ENCODE measurements around the gene SIGLEC12. TPM values are rescaled to one million over a fixed set of nuclear protein-coding genes. Genes with fewer than 3 reads are reported as not detected.

SIGLEC12 gene
- total RNA-seq, 1 experiment from 2014 or later, result not detected

DNA sequence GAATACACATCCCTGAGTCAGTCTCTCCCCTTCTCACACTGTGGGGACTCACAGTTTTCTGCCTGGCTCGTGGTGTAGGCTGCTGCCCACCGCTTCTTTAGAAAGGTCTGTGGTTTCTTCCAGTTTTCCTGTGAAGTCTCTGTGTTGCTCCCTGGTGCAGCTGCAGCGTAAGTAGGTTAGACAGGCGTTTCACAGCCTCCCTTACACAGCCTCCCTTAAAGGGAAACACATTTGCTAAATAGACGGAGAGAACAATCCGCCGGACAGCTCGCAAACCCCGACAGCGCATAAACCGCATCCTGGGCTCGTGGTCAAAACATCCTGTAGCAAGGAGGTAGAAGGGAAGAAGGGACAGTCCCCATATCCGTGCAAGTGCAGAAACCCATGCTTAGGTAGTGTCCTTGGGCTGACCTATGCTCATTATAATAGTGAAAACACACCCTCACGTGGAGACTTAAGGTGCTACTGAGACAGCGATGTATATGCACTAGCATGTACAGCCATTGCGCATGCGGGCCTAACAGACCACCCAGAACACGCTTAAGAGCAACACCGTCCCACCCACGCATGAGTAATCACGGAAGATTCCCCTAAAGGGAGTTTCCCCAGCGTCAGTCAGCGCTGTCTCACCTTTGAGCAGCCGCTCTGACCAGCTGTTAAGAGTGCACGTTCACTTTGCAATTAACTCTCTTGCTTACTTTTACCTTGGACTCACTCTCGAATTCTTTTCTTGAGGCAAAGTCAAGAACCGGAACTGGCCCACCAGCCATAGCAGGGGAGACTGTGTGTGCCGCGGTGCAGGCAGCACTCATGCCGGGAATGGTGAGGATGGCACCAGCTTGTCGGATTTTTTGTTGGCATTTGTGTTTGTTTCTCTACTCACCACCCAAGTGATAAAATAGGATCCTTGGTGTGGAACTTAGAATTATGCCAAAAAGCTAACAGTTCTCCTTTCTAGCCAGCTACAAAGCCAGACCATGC is 59.9 kb downstream of the SIGLEC12 start:
- Mint-ChIP-seq H3K4me3 (ENCODE audit: unreplicated experiment) (no peak overlapping the region), H3K9me3 (ENCODE audit: unreplicated experiment) (no peaks in the 10 kb centered on the region), H3K4me1 (ENCODE audit: low read depth, unreplicated experiment) (no peaks in the 10 kb centered on the region), H3K27me3 (ENCODE audit: insufficient read depth, unreplicated experiment) (peaks cover 13% of the 10 kb centered on the region), H3K36me3 (ENCODE audit: insufficient read depth, unreplicated experiment) (no peaks in the 10 kb centered on the region), H3K27ac (ENCODE audit: unreplicated experiment) (no peak overlapping the region)
- Histone ChIP-seq H3K4me1 (peaks cover 7% of the 10 kb centered on the region), H3K36me3 (ENCODE audit: control insufficient read depth, insufficient read depth, low read length) (no peaks in the 10 kb centered on the region), H3K4me3 (ENCODE audit: low read depth, low read length) (no peak overlapping the region), H3K27me3 (replicated peaks; ENCODE audit: control insufficient read depth, insufficient read depth, low read length) (no peaks in the 10 kb centered on the region), H3K9me3 (no peaks in the 10 kb centered on the region)
- ChIA-PET CTCF (interaction anchor here (0.8 kb wide), 1 partner anchor 215 kb away, joined by 3 read pairs; no protein-coding TSS in a partner anchor), POLR2A (no interaction called here)
- no peak for TF ChIP-seq CTCF (IDR thresholded peaks at IDR 0.05; ENCODE audit: insufficient read depth in 1 of 2, low read depth in 1 of 2, low read length in 1 of 2, severe bottlenecking in 1 of 2, unreplicated experiment in 1 of 2)
- BruUV-seq (replicated peaks), result no TSS peak
- intact Hi-C loops (cut with micrococcal nuclease; ENCODE audit: unreplicated experiment), result no loop called here
- DNase-seq, result no peak

Other genes starting within 250 kb of the SIGLEC12 start
- gene IGLON5, start 190.2 kb downstream of the SIGLEC12 start, total RNA-seq (2022), result not detected in 2 replicates
- 4.5 and 5.0 TPM in 2 replicates for gene VSIG10L, start 159.7 kb downstream of the SIGLEC12 start, total RNA-seq (2022)
- 228 and 239 TPM in 2 replicates for gene ETFB, start 135.4 kb downstream of the SIGLEC12 start, total RNA-seq (2022)
- 1.6 TPM in 1 of 2 replicates, not detected in the other for gene CLDND2, start 132.8 kb downstream of the SIGLEC12 start, total RNA-seq (2022)
- gene NKG7, start 129.1 kb downstream of the SIGLEC12 start, total RNA-seq (2022), result not detected in 2 replicates
- gene LIM2, start 113.8 kb downstream of the SIGLEC12 start, total RNA-seq (2022), result not detected in 2 replicates
- gene C19orf84, start 111.2 kb downstream of the SIGLEC12 start, total RNA-seq (2022), result not detected in 2 replicates
- gene SIGLEC10, start 84.2 kb downstream of the SIGLEC12 start, total RNA-seq (2022), result not detected in 2 replicates
- gene SIGLEC8, start 43.3 kb downstream of the SIGLEC12 start, total RNA-seq (2022), result not detected in 2 replicates
- 0.79 TPM in 1 of 2 replicates, not detected in the other for gene CEACAM18, start 23.3 kb downstream of the SIGLEC12 start, total RNA-seq (2022)
- 10.0 and 14.3 TPM in 2 replicates for gene SIGLEC6, start 29.9 kb upstream of the SIGLEC12 start, total RNA-seq (2022)
- gene ZNF175, start 69.5 kb upstream of the SIGLEC12 start, total RNA-seq (2022), result 8.7 and 11.5 TPM in 2 replicates
- not detected in 2 replicates for gene SIGLEC5, start 128.6 kb upstream of the SIGLEC12 start, total RNA-seq (2022)
- not detected in 2 replicates for gene SIGLEC14, start 145.0 kb upstream of the SIGLEC12 start, total RNA-seq (2022)
- gene SPACA6, start 191.5 kb upstream of the SIGLEC12 start, total RNA-seq (2022), result 3.6 and 4.9 TPM in 2 replicates
- gene HAS1, start 222.2 kb upstream of the SIGLEC12 start, total RNA-seq (2022), result not detected in 2 replicates

Measured in Caco-2 (cell line).